Mucosa of stomach (tissue), 1 donor: Measurements from ENCODE around the gene SPDEF.

Source experiments
- H3K27me3 ChIP-seq: one replicate; pipeline ENCODE4 v1.7.0; 2013; ENCODE audit warnings: mild to moderate bottlenecking, low read length; ENCODE audit not compliant: control insufficient read depth, insufficient read depth
- H3K36me3 ChIP-seq: one replicate; pipeline ENCODE4 v1.7.0; 2013; ENCODE audit warnings: low read length; ENCODE audit not compliant: control insufficient read depth, insufficient read depth
- H3K4me1 ChIP-seq: one replicate; pipeline ENCODE4 v1.7.0; 2013; ENCODE audit warnings: mild to moderate bottlenecking, low read length; ENCODE audit not compliant: control insufficient read depth, insufficient read depth
- H3K4me3 ChIP-seq: one replicate; pipeline ENCODE4 v1.7.0; 2013; ENCODE audit warnings: low read length
- H3K9ac ChIP-seq: one replicate; pipeline ENCODE4 v1.7.0; 2013; ENCODE audit warnings: mild to moderate bottlenecking, low read length, moderate library complexity
- H3K9me3 ChIP-seq: one replicate; pipeline ENCODE4 v1.7.0; 2013; ENCODE audit warnings: mild to moderate bottlenecking, low read length, moderate library complexity; ENCODE audit not compliant: control insufficient read depth
- donor health status: Pancreatic carcinoma.

The SPDEF gene

DNA sequence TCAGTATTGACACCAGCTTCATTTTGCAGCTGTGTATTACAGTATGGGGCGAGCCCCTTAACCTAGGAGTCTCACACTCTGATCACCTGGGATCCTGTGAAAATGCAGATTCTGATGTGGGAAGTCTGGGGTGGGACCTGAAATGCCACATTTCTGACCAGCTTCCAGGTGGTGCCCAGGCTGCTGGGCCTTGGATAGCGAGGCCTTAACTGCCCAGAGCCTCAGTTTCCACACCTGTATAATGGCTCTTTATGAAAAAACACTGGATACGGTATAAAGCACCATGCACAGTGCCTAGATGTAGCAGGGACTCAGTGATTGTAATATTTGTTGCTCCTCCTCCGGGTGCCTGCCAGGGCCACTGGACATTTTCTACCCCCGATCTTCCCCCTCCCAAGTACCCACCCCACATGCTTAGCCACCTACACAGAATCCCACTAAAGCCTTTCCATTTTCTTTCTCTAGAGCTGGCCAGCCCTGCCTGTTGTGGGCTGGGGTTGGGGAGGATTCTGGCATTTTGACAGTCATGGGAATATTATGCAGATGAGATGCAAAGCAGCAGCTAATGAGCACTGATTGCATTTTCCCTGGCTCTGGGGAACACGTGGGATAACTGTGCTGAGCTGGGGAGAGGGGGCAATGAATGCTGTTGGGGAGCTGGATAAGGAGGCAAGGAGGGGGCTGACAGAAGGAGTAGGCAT is 44.8 kb downstream of the SPDEF start:
- Histone ChIP-seq H3K4me1 (no peaks in the 10 kb centered on the region), H3K4me3 (no peak overlapping the region), H3K9me3 (no peaks in the 10 kb centered on the region), H3K36me3 (no peaks in the 10 kb centered on the region), H3K27me3 (peaks cover 15% of the 10 kb centered on the region), H3K9ac (no peak overlapping the region)

DNA sequence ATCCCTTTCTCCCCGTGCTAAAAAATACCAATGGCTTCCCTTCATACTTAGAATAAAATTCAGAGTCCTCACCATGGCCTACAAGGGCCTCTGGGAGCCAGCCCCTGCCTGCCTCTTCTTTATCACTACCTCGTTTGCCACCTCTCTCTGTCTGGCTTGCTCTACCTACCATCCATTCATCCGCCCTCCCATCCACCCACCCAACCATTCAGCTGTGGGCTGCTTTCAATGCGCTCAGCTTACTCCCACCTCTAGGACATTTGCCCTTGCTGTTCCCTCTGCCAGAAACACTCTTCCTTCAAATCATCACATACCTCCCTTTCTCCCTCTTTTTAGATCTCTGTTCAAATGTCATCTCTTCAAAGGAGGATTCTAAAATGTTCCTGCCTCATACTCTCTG is 45.8 kb downstream of the SPDEF start:
- no peaks in the 10 kb centered on the region for H3K9me3 ChIP-seq
- H3K27me3 ChIP-seq: peaks cover 11% of the 10 kb centered on the region
- no peaks in the 10 kb centered on the region for H3K4me1 ChIP-seq
- no peak overlapping the region for H3K9ac ChIP-seq
- H3K36me3 ChIP-seq: no peaks in the 10 kb centered on the region
- H3K4me3 ChIP-seq: no peak overlapping the region

DNA sequence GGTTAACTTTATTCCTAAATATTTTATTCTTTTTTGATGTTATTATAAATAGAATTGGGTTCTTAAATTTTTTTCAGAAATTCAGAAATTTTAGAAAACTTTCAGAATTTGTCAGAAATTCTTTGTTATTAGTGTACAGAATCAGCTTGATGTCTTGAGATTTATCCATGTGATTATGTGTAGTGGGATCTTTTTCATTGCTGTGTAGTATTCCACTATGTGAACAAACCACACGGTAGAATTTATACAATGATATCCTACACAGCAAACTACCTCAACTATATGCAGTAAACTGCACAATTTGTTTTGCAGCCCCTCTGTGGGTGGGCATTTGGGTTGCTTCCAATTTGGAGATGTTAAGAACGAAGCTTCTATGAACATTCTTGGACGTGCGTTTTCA is 46.3 kb downstream of the SPDEF start:
- Histone ChIP-seq H3K27me3 (peaks cover 6% of the 10 kb centered on the region), H3K4me3 (no peak overlapping the region), H3K9ac (no peak overlapping the region), H3K36me3 (no peaks in the 10 kb centered on the region), H3K9me3 (no peaks in the 10 kb centered on the region), H3K4me1 (no peaks in the 10 kb centered on the region)

DNA sequence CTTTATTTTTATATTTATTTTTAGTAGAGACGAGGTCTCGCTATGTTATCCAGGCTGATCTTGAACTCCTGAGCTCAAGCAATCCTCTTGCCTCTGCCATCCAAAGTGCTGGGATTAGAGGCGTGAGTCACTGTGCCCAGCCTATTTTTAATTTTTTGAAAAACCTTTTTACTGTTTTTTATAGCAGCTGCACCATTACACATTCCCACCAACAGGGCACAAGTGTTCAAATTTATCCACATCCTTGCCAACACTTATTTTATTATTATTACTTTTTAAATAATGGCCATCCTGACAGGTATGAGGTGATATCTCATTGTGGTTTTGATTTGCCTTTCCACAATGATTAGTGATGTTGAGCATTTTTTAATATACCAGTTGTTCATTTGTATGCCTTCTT is 47.7 kb downstream of the SPDEF start:
- H3K4me3 ChIP-seq: no peak overlapping the region
- H3K36me3 ChIP-seq: no peaks in the 10 kb centered on the region
- H3K27me3 ChIP-seq: peaks cover under 1% of the 10 kb centered on the region
- H3K9me3 ChIP-seq: no peaks in the 10 kb centered on the region
- no peaks in the 10 kb centered on the region for H3K4me1 ChIP-seq
- no peak overlapping the region for H3K9ac ChIP-seq

DNA sequence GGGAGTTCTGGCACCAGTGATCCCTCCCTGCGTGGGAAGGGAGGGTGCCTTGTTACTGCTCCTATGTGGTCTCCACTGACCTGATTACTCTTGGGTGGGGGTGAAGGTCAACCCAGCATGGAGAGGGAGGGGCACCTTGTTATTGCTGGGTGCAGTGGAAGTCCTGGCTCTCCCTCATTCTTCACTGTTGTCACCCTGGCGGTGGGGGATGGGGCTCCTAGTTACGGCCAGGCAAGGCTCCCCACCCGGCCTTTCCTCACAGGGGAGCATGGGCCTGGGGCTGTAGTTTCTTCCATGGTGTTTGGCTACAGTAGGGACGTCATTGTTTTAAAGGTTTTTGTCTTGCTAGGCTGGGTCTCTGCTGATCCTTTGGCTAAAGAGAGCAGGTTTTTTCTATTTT is 49.4 kb downstream of the SPDEF start:
- Histone ChIP-seq H3K4me3 (no peak overlapping the region), H3K27me3 (no peaks in the 10 kb centered on the region), H3K9ac (no peak overlapping the region), H3K9me3 (no peaks in the 10 kb centered on the region), H3K36me3 (no peaks in the 10 kb centered on the region), H3K4me1 (no peaks in the 10 kb centered on the region)

DNA sequence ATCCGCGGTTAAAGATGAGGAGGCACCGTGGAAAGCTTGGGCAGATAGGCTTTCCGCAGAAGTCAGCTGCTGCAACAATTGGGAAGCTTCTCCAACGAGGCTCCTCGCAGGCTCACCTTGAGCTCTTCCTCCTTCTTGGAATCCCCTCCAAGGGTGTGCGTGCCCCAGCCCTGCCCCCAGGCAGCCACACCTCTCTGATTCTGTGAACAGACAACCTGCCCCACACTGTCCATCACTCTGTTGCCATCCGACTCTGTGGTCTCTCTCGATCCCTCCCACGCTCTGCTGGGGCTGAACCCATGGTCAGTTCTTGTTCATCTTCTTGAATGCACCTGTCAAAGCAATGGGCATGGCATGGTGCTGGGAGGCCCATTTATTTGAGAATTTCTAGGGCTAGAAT is 58.7 kb downstream of the SPDEF start:
- H3K4me3 ChIP-seq: no peak overlapping the region
- H3K36me3 ChIP-seq: no peaks in the 10 kb centered on the region
- H3K9me3 ChIP-seq: no peaks in the 10 kb centered on the region
- H3K9ac ChIP-seq: no peak overlapping the region
- H3K27me3 ChIP-seq: peaks cover 3% of the 10 kb centered on the region
- no peaks in the 10 kb centered on the region for H3K4me1 ChIP-seq

DNA sequence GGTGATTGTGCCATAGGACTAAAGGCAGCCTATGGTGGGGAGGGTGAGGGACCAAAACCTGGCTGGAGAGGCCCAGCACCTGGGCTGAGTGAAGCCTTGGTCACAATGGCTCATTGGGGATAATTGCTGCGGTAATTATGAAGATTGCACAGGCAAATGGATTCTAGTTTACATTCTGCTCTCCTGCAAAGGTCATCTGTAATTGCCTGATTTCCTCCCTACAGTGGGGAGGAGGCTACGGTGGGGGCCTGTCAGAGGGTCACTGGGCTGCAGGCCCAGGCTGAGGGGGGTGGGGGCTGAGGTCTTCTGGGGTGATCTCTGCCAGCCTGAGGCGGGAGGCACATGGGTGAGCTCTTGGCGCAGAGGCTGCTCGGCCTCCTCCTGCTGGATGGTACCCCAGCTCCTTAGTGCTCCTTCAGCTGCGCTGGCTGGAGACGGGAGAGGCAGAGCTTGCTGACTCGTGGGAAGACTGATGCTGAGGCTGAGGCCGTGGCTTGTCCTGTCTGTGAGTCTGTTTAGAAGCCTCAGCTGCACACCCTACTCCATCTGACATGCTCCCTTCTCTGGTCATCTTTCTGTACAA is 59.9 kb downstream of the SPDEF start:
- Histone ChIP-seq H3K36me3 (no peaks in the 10 kb centered on the region), H3K4me1 (no peaks in the 10 kb centered on the region), H3K9me3 (no peaks in the 10 kb centered on the region), H3K4me3 (no peak overlapping the region), H3K9ac (no peak overlapping the region), H3K27me3 (peaks cover 3% of the 10 kb centered on the region)

DNA sequence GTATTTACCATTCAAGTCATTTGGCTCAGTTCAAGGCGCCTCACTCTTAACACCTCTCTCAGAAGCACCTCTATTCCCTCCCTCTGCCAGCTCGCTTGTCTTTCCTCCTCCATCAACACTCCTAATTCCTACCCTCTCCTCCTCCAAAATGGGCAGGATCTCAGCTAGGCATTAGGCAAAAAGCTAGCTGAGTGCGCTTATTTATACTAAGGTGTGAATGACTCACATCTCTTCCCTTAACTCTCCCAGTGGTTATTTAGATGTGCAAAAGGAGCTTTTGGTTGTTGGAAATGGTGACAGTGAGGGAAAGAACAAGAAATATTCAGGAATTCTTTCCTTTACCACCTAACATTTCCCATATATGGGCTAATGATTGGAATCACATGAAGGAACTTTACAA is 61.2 kb downstream of the SPDEF start:
- Histone ChIP-seq H3K9ac (no peak overlapping the region), H3K4me1 (no peaks in the 10 kb centered on the region), H3K4me3 (no peak overlapping the region), H3K27me3 (peaks cover 3% of the 10 kb centered on the region), H3K9me3 (no peaks in the 10 kb centered on the region), H3K36me3 (no peaks in the 10 kb centered on the region)

DNA sequence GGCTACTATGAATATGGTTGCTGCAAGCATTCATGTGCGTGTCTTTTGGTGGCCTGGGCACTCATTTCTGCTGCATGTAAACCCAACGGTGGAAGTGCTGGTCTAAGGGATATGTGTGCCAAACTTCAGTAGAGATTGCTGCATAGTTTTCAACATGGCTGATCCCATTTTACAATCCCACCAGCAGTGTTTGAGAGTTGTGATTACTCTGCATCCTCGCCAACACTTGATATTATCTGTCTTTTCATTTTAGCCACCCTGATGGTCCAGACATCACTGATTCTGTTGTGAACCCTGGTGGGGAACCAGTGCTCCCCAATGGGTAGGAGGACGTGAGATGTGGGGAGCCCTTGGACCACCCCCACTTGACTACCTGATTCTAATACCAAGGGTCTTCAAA is 62.8 kb downstream of the SPDEF start:
- no peak overlapping the region for H3K4me3 ChIP-seq
- no peaks in the 10 kb centered on the region for H3K9me3 ChIP-seq
- peaks cover 3% of the 10 kb centered on the region for H3K27me3 ChIP-seq
- H3K9ac ChIP-seq: no peak overlapping the region
- no peaks in the 10 kb centered on the region for H3K36me3 ChIP-seq
- H3K4me1 ChIP-seq: no peaks in the 10 kb centered on the region

DNA sequence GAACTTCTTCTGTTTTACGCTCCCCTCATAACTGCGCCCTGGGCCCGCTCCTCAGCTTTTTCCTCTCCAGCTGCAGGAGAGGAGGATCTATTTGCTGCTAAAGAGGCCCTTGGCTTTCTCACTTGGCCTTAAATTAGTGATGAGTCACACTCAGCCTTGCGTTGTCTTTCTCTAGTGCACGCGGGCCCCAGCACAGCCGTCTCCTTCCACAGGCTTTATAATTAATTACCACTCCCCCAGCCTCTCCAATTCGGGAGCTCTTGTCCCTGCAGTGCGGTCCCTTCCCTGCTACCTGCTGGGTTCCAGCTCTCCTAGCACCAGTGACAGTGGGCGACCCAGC is 65.1 kb downstream of the SPDEF start:
- no peaks in the 10 kb centered on the region for H3K36me3 ChIP-seq

DNA sequence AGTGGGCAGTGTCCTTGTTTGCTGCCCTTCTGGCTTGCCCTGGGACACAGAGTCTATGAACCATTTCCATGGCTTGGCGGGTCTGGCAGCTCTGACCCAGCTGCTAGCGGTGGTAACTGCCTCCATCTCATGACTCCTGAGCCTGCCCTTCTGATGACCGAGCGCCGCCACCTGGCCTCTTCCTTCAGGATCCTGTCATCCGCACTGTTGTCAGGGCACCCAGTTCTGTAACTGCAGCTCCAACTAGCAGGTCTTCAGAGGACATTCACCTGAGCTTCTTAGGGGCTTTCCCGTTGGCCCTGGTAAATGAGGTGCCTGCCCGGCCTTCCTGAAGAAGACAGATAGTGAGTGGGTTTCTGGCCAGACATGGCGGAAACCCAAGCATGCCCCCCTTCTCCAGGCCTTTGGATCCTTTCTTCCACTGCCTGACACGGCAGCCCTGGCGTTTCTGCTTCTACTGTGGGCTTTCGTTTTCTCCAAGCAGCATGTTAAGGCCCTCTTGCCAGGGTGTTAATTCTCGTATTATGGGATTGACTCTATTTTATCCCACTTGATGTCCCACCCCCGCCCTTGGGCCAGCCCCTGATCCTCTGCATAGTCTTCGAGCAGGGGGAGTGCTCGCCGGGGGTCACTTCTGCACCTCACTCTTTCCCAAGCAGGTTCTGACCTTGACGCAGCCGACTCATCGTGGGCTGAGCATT is 65.6 kb downstream of the SPDEF start:
- Histone ChIP-seq H3K4me3 (no peak overlapping the region), H3K4me1 (no peaks in the 10 kb centered on the region), H3K9ac (no peak overlapping the region), H3K36me3 (no peaks in the 10 kb centered on the region), H3K9me3 (no peaks in the 10 kb centered on the region), H3K27me3 (peaks cover 3% of the 10 kb centered on the region)

More for the DNA sequence above, 65.1 kb downstream of the SPDEF start:
- peaks cover 3% of the 10 kb centered on the region for H3K27me3 ChIP-seq
- H3K9ac ChIP-seq: no peak overlapping the region
- H3K4me3 ChIP-seq: no peak overlapping the region
- no peaks in the 10 kb centered on the region for H3K4me1 ChIP-seq
- H3K9me3 ChIP-seq: no peaks in the 10 kb centered on the region

DNA sequence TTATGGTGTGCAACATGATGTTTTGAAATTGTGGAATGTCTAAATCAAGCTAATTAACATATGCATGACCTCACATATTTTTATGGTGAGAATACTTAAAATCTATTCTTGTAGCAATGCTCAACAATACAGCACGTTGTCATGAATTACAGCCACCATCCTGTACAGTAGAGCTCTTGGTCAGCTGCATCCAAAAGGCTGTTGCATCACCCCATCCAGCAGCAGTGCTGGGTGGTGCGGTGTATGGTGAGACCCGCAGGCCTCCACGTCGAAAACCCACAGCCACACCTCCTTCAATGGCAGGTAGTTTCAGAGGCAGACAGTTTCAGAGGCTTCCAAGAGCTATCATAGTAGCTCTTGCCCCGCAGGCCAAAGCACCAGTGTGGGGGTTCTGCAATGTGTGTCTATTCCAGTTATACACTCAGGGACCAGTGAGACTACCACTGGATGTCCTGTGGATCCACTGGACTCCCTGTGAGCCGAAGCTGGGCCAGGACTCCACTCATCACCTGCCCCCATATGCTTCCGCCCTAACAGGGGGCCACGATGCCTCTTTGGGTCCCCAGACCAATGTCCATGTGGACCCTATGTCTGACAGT is 66.8 kb downstream of the SPDEF start:
- H3K9me3 ChIP-seq: no peaks in the 10 kb centered on the region
- H3K27me3 ChIP-seq: peaks cover 3% of the 10 kb centered on the region
- no peak overlapping the region for H3K9ac ChIP-seq
- H3K4me3 ChIP-seq: no peak overlapping the region
- H3K4me1 ChIP-seq: no peaks in the 10 kb centered on the region
- H3K36me3 ChIP-seq: no peaks in the 10 kb centered on the region
